GM18861 (cell line): ENCODE measurements around the gene TPM1.

Experiments
- ATAC-seq: cut with Tn5 transposase; IDR thresholded peaks from one replicate; pipeline ENCODE4 v1.9.1; 2021; ENCODE audit not compliant: unreplicated experiment

Gene TPM1

DNA sequence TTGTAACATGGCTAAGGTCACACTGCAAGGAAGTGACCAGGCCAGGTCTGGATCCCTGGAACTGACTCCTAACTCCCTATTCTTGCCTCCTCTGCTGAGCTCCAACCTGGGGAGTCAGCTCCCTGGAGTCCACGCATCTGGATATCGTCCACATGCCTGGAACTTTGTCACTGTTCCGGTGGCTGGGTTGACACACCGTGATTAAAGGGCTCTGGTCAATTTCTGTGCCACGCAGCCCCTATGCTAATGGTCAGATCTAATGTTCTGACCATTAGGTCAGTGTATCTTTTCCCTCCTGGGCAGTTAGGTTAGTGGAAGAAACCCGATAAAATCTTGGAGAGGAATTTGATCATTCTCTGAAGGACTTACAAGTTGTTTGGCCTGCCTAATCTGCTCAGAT lies 1.6 kb upstream of the TPM1 start:
- ATAC-seq = no peak

DNA sequence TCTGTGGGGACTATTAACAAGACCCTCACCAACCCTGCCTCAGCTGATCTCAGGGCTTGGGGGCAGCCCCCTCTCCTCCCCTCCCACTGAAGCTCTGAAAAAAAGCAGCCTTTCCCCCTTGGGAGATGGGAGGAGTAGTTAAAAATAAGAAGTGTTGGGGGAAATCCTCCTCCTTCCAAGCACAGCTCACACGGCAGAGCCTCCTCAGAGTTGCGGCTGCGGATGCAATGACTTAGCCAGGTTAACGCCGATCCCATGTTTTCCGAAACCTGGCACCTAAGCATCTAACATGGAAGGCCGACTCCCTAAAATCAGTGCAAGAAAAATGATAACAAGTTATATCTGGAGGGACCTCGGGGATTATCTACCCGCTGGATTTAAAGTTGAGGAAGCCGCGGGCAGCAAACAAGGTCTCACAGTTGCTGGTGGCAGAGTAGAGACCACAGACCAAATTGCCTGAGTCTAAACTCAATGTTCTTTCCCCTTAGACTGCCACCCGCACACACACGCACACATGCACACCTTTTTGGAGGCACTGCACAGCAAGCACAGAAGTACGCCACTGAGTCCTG lies 1.1 kb upstream of the TPM1 start:
- ATAC-seq = no peak

DNA sequence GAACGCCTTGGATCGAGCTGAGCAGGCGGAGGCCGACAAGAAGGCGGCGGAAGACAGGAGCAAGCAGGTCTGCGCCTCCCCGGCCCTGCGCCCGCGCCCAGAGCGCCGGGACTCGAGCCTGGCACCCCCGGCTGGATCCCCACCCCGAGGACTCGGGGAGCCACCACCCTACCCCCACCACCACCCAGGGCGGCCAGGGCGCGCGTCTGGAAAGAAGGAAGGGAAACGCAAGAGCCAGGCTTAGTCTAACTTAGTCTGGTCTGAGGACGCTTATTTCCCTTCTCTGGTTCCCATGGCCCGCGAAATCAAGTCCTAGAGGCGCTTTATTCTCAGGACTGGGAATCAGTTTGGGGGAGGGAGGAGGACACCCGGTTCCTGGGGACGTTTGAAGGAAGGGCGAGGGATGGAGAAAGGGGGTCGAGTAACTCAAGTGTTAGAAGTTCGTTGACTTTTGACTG lies 359 bp downstream of the TPM1 start:
- ATAC-seq = no peak

DNA sequence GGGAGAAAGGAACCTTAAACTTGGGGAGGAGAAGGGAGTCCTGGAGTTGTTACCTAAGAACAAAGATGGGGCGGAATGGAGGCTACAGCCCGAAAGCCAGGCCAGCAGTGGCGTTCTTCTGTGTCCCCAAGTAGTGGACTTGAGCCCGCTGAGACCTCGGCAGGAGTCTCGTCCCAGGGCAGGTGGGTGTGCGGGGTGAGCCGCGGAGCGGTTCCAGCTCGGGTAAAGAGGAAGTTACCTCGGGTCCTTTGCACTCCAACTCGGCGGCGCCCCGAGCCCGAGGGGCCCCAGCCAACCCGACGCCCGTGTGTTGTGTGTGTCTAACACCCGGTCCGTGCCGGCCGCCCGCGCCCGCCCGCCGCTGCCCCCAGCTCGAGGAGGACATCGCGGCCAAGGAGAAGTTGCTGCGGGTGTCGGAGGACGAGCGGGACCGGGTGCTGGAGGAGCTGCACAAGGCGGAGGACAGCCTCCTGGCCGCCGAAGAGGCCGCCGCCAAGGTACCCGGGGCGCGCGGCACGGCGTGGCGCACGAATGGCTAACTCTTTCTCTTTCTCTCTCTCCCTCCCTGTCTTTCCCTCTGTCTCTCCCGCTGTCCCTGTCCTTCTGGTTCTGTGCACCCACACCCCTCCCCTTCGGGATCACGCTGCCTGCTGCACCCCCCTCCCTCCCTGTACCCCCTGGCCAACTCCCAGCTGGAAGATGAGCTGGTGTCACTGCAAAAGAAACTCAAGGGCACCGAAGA lies 959 bp downstream of the TPM1 start:
- no peak for ATAC-seq

DNA sequence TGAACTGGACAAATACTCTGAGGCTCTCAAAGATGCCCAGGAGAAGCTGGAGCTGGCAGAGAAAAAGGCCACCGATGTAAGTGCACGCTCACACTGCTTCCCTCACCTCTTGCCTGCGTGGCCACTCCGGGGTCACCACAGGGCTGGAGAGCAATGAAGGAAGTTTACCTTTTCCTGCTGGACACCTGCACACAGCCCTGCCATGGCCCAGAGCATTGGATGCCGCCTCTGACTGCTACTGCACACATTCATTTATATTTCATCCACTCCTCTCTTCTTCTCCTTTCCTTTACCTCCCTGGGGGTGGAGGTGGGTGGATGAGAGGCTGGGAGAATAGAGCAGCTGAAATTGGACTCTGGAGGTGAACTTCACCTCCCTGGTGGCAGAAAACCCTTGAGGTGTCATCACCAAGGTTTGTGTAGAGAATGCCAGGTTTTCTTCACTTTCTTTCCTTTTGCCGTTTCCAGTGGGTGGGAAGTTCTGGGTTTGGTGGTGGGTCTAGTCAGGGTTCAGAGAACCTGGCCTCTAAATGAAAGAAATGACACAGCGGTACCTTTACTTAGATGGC lies 1.6 kb downstream of the TPM1 start:
- ATAC-seq = no peak

DNA sequence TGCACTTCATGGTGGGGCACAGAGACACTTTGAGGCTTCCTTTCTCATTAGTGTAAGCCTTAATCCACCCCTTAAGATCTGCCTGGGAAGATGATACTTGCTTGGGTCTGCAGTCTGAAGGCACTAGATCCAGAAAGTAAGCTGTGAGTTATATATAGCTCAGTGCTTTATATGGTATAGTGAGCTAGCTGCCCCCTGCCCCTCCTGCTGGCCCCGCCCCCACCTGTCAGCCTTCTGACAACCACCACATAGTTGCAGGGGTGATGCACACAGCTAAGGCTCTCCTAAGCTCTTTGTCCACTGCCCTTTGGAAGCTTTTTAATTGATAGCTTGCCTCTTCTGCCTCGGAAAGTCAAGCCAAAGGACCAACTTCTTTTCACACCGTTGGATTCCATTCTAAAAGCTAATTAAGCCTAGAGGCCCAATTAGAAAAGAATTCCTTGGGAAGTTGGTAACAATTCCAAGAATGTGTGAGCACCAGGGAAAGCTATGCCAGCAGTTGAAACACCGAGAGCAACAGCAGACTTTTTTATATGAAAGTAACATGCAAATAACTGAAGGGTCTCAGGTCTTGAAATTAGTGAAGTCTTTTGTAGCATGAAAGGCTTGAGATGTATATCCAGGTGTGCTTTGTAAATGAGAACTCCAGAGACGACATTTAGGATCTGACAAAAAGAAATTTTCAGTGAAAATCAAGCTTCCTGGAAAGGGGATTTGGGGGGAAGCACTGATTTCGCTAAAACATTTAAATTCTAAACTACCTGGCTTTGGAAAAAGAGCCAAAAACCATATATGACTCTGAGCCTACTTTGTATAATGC lies 2.3 kb downstream of the TPM1 start:
- no peak for ATAC-seq

DNA sequence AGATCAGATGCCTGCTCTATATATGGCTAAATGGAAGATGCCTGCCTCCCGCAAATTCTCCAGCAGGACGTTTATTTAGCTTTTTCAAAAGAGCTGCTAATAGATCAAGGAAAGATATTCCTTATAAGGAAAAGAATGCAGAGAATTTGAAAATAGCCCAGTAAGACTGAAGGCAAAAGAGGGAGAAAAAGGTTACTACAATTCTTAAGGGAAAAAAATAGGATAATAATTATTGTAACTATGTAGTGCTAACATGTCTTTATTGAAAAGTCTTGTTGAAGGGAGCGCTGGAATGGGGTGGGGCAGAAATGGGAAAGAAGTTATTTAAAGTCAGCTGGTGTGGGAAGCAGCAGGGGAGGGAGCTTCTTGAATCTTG lies 2.9 kb downstream of the TPM1 start:
- no peak for ATAC-seq

DNA sequence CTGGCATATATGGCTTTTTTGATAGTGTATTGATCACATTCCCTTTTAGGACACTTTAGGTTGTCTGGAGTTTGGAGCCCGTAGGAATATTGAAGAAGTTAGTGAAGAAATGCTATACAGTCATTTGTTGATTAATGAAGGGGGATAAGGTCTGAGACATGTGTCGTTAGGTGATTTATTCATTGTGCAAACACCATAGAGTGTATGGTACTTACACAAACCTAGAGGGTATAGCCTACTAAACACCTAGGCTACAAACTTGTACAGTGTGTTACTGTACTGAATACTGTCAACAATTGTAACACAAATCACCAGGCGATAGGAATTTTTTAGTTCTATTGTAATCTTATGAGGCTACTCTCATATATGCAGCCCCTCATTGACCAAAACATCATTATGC lies 3.3 kb downstream of the TPM1 start:
- no peak for ATAC-seq

DNA sequence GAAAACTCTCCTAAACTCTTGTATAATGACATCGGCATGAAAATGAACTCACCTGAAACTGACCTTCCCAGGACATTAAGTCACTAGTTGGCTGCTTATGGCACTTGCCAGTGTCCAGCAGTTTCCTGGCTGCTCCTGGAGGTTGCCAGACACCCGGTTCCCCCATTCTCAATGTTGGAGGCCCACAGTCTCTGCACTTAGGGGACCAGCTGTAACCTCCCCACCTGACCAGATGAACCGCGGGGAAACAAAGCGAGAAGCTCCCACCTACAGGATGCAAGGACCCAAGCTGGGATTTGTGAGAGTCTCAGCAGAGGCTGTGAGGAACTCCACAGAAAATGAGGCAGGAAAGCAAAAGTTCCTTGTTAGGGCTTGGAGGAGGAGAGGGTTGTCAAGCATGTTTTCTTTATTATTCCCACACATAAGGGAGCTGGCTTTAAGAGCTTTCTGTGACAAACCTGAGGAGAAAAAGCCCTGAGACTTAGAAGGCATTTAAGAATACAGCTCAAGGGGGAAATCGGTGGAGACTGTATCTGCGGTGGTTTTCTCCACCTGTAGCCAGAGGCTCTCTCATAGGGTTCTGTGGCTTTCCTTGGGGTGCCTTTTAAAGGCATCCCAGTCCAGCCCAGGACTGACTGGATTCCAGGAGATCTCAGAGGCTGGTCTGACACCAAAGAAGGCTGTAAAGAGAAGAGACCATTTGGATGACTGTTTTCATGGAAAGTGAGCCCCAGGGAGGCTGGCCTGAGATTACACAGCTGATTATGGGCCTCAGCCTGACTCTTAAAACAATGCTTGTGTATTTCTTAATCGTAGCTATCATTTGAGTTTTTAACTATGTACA lies 4.6 kb downstream of the TPM1 start:
- no peak for ATAC-seq

DNA sequence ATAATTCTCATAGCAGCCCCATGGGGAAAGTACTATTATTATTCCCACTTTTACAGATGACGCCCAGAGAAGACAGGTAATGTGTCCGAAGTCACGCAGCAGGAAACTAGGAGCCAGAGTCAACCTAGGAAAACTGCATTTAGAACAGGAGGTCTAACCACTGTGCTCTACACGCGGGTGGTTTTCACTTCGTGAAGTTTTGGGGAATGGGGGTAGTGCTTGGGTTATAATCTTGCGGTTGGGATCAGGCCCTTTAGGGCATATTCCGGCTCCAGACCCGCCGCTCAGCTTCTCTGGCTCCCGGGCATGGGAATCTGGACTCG lies 5.2 kb downstream of the TPM1 start:
- ATAC-seq = no peak

DNA sequence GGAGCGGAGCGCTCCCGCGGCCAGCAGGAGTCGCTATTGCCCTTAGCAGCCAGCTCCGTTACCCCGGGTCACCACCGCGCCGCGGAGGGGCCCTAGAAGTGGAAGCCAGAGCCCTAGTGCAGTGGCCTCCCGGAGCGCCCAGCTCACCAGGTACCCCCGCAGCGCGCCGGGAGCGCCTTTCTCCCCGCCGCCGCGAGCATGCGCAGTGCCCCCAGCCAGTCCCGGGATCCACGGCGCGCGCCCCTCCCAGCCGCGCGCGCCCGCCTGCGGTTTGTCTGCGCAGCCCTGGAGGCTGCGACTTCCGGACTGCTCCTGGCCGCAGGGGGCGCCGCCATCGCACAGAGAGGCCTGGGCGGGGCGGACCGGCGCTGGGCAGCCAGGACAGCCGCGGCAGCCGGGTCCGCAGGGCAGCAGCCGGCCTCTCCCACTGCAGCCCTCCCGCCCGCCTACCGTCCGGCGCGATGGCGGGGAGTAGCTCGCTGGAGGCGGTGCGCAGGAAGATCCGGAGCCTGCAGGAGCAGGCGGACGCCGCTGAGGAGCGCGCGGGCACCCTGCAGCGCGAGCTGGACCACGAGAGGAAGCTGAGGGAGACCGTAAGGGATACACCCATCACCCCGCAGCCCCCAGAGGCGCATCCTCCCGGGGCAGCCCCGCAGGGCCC lies 5.7 kb downstream of the TPM1 start:
- peak; percentile 61 for ATAC-seq

DNA sequence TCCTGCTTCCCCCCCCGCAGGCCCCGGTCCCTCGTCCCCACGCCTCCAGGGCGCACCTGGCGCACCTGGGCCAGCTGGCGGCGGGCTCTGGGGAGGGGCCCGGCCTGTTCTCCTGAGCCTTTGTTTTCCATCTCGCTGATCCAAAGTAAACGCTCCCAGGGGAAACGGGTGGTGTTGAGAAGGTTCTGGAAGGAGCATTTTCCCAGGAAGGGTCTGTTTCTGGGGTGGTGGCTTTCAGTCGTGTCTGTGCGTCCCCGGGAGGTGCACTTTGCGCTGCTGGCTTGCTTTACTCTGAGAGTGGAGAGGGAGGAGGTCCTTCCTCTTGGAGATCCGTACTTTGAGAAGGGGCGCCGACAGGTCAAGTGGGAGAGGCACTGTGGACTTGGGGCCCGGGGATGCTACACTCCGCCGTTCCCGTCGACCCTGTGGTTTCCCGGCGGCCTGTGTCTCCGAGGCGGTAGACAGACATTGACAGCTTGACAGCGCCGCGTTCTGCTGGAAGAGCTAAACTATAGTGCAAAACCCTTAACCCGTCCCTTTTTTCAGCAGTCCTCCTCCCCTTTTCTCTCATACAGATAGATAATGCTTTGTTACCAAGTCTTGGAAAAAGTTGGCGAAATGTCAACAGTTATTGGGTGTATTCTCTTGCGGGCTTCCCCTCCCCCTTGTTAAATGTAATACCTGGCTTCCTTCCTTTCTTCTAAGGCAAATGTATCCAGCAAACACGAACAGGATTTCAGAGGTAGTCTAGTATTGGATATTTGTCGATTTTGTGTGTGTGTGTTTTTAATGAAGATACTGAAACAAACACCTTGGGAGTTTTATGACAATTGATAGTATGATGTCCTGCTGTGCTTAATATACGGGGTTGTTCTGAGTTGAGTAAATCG lies 6.5 kb downstream of the TPM1 start:
- no peak for ATAC-seq

DNA sequence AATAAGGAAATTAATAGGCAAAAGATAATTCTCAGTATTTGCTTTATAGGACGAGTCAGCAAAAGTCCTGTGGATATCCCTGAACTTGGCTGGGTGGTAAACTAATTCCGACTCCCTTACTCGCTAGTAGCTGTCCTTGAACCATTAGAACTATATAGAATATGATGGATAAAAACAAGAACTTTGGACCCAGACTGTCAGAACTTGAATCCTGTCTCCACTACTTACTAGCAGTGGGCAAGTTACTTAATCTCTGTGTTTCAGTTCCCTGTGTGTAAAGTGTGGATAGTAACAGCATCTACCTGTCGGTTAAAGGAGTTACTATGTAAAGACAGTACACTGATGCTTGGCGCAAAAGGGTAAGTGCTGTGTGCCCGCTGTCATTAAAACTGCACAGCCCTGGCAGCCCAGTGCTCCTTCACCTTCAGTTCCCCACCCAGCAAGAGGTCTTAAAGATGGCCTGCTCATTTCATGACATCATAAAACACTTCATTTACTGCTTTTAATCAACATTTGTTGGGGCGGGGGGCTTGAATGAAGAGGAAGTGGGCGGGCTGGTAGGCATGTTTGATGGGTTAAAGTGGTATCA lies 7.3 kb downstream of the TPM1 start:
- no peak for ATAC-seq

DNA sequence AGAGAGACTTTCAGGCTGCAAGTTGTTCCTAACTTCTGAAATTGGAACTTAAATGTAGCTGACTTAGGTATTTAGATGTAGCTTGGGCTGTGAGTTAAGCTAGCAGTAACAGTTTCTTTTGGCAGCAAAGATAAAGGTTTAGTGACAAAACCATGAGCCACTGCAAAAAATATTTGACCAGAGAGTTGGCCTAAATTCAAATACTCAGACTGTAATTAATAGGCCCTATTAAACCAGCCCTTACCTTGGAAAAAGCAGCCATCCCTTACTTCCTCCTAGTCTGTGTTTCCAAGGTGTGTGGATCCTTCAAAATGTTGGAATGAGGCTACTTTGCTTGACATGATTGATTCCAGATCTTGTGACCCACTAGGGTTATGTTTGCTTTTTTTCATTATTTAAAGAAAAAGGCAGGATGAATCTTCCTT lies 8.2 kb downstream of the TPM1 start:
- ATAC-seq = no peak

DNA sequence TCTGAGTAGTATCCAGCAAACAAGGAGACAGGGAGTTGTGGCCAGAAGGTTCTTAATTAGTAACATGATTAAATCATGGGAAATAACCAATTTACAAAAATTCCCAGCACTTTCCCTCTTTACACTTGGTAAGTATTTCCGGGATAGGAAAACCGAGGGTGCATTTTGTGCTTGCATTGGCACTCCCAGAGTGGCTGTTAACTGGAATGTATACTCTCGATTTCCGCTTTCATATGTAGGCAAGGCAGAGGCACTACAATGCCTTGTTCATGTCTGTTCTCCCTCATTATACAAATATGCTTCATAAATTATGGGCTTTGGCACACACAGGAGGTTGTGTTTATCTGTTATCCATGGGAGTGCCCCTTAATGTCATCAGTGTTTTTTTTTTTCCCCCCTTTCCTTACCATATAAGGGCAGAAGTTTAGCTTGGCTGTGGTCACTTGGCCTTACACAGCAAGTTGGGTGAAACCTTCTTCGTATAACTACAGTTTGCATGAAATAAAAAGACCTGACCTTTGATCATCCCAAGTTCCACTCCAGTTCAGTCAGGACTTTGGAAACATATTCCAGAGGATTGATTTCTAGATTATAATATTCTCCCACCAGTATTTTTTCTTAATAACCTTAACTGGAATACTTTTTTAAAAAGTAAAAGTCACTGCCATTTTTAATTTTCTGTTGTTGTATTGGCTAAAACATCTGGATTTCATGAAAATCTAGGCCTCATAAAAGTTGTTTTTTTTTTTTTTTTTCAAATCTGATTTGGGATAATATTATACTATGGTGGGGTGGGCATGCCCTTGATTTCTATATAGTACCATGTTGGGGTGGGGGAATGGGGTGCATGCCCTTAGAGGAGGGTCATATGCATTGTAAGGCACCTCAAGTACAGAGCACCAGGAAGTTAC lies 8.9 kb downstream of the TPM1 start:
- ATAC-seq = no peak

DNA sequence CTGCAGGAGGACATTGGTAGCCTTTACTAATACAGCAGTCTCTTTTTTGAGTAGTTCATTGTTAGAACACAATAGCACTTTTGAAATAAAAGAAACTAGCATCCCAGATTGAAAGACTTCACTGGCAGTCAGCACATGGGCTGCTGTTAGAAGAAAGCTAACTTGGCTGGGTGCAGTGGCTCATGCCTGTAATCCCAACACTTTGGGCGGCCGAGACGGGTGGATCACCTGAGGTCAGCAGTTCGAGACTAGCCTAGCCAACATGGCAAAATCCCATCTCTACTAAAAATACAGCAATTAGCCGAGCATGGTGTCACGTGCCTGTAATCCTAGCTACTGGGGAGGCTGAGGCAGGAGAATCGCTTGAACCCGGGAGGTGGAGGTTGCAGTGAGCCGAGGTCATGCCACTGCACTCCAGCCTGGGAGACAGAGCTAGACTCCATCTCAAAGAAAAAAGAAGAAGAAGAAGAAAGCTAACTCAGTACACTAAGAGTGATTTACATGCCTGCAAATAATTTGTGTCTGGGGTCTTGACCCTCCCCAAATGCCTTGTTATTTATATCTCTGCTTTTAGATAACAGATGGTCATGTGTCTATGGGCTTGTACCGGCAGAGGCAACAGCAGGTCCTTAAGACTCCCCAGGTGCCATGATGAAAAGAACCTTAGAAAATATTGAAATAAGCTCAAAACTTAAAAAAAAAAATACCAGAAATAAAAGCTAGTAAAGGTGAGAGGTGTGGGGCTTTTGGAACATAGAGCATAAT lies 9.7 kb downstream of the TPM1 start:
- no peak for ATAC-seq

DNA sequence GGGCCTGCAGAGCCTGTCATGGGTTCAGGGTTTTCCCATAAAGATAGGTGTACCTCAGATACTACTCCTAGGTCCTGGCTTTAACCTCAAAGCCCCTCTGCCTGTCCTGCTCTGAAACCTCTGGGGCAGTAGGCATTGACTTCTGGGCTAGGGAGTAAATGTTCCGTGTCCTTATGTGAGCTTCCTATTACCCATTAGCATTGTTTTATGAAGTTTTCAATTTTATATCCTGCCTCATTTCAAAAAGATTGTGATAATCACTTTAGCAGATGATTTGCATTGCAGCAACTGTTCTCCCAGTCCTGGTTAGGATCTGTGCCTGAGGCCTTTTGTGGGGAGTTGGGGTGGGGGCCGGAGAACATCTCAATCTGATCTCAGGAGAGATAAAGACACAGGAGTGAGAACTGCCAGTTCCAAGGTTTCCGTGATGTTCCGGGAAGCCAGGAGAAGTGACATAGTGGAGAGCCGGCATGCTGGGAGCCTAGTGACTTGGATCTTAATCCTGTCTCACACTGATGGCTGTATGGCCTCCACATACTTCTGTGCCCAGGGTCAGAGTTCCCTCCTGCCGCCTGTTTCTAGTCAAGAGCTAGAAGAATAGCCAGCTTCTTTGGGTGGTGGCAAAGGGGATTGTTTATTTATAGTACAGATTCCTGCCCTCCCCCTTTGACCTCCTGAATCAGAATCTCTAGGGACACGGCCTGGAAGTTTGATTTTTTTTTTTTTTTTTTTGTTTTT lies 10.6 kb downstream of the TPM1 start:
- no peak for ATAC-seq
